Liver (tissue), 9 donors: ENCODE data around the gene PIMREG. TPM values are rescaled to one million over a fixed set of nuclear protein-coding genes. Genes with fewer than 3 reads are reported as not detected.

ENCODE experiments used
- DNase-seq: peaks from one replicate; pipeline ENCODE4 v3.0.0-alpha.2; 2017; ENCODE audit warnings: low spot score
- H3K27ac ChIP-seq, 2 donors: one replicate each; pipeline ENCODE4 v1.7.0; 2013; ENCODE audit warnings: inconsistent platforms in 2 of 2, low read length in 2 of 2, control low read depth in 1 of 2, low read depth in 1 of 2, mild to moderate bottlenecking in 1 of 2
- H3K27me3 ChIP-seq, 4 donors: one replicate each; pipeline versions ENCODE4 v1.6.1 to v1.7.0; 2013; ENCODE audit warnings: low read length in 3 of 4, inconsistent platforms in 1 of 4, mild to moderate bottlenecking in 1 of 4, moderate library complexity in 1 of 4; ENCODE audit not compliant: control insufficient read depth in 4 of 4, insufficient read depth in 4 of 4
- H3K36me3 ChIP-seq, 4 donors: one replicate each; pipeline versions ENCODE4 v1.6.1 to v1.7.0; 2013; ENCODE audit warnings: low read length in 3 of 4, mild to moderate bottlenecking in 3 of 4, low read depth in 1 of 4, moderate library complexity in 1 of 4; ENCODE audit not compliant: control insufficient read depth in 4 of 4, insufficient read depth in 3 of 4
- H3K4me1 ChIP-seq, 4 donors: one replicate each; pipeline versions ENCODE4 v1.6.1 to v1.7.0; 2013; ENCODE audit warnings: low read length in 3 of 4, mild to moderate bottlenecking in 3 of 4, moderate library complexity in 1 of 4; ENCODE audit not compliant: control insufficient read depth in 4 of 4, insufficient read depth in 4 of 4
- H3K4me3 ChIP-seq, 3 donors: one replicate each; pipeline versions ENCODE4 v1.6.1 to v1.7.0; 2013; ENCODE audit warnings: low read length in 3 of 3, control low read depth in 1 of 3, low read depth in 1 of 3, mild to moderate bottlenecking in 1 of 3
- H3K9ac ChIP-seq, 2 donors: one replicate each; pipeline ENCODE4 v1.7.0; 2013; ENCODE audit warnings: low read length in 2 of 2, mild to moderate bottlenecking in 2 of 2, moderate library complexity in 2 of 2, control low read depth in 1 of 2, low read depth in 1 of 2
- H3K9me3 ChIP-seq, 4 donors: one replicate each; pipeline versions ENCODE4 v1.6.1 to v1.7.0; 2013; ENCODE audit warnings: low read length in 3 of 4; ENCODE audit not compliant: control insufficient read depth in 4 of 4
- FOXA1 ChIP-seq: IDR thresholded peaks from 2 replicates; pipeline ENCODE4 v1.6.1; 2016; ENCODE audit warnings: antibody characterized with exemption
- FOXA2 ChIP-seq: IDR thresholded peaks from 2 replicates; pipeline ENCODE4 v1.6.1; 2016; ENCODE audit warnings: antibody characterized with exemption
- HNF4A ChIP-seq, 2 donors: conservative IDR thresholded peaks; 2 replicates each; pipeline ENCODE4 v1.6.1; 2016; ENCODE audit warnings: antibody characterized with exemption in 2 of 2, mild to moderate bottlenecking in 2 of 2
- HNF4G ChIP-seq: IDR thresholded peaks from 2 replicates; pipeline ENCODE4 v1.6.1; 2016; ENCODE audit warnings: antibody characterized with exemption
- JUND ChIP-seq, 2 donors: IDR thresholded peaks; 2 replicates each; pipeline ENCODE4 v1.6.1; 2016; ENCODE audit warnings: antibody characterized with exemption in 2 of 2
- NR2F2 ChIP-seq: IDR thresholded peaks from 2 replicates; pipeline ENCODE4 v1.6.1; 2016; ENCODE audit warnings: antibody characterized with exemption
- RXRA ChIP-seq, 2 donors: IDR thresholded peaks; 2 replicates each; pipeline ENCODE4 v1.6.1; 2017 to 2018; ENCODE audit warnings: antibody characterized with exemption in 2 of 2, mild to moderate bottlenecking in 1 of 2
- SP1 ChIP-seq: IDR thresholded peaks from 2 replicates; pipeline ENCODE4 v1.6.1; 2018; ENCODE audit warnings: antibody characterized with exemption, mild to moderate bottlenecking
- YY1 ChIP-seq: IDR thresholded peaks from 2 replicates; pipeline ENCODE4 v1.6.1; 2016; ENCODE audit warnings: antibody characterized with exemption, mild to moderate bottlenecking
- WGBS: extraction: QIAGEN DNeasy Blood & Tissue Kit; methylation state at CpG from one replicate; pipeline ENCODE4 v1.1.7; 2013; 5-methylcytosine and 5-hydroxymethylcytosine counted together
- polyA plus RNA-seq, 2 donors: library from polyadenylated mRNA; stranded (reverse) in 1 of 2; unstranded in 1 of 2; fragments of 200-250 nt in 1 of 2; fragments of >200 nt in 1 of 2; fragmentation: Nextera tagmentation in 1 of 2; extraction: Ambion mirVana in 1 of 2; gene quantifications; one replicate each; pipeline versions ENCODE4 v1.2.1 to v1.2.3, GENCODE V29; 2013 to 2015
- total RNA-seq, 2 donors: library from RNA; depleted of rRNA; stranded (reverse); fragments of >200 nt; gene quantifications; one replicate each; pipeline ENCODE4 v1.2.3, GENCODE V29; 2014
- TF ChIP-seq, protein P1 (sequence below): IDR thresholded peaks from 2 replicates; pipeline ENCODE4 v1.6.1; 2016; ENCODE audit warnings: antibody characterized with exemption
- TF ChIP-seq, protein P2 (sequence below): fragments of 150-350 bp; IDR thresholded peaks from 2 replicates; pipeline ENCODE4 v1.5.1; 2017; ENCODE audit warnings: improper control_type of control experiment, low read depth, low read length; ENCODE audit not compliant: missing input control
- TF ChIP-seq, protein P3 (sequence below): IDR thresholded peaks from 2 replicates; pipeline ENCODE4 v1.6.1; 2016; ENCODE audit warnings: antibody characterized with exemption, mild to moderate bottlenecking
- TF ChIP-seq, protein P4 (sequence below): IDR thresholded peaks from 2 replicates; pipeline ENCODE4 v1.6.1; 2016; ENCODE audit warnings: antibody characterized with exemption
- TF ChIP-seq, protein P5 (sequence below): IDR thresholded peaks from 2 replicates; pipeline ENCODE4 v1.6.1; 2016; ENCODE audit warnings: antibody characterized with exemption
- donor health status: healthy.
- donor health status: healthy.
- donor health status: healthy.
- donor health status: healthy.
- donor health status: healthy.

Gene PIMREG
- total and polyA plus RNA-seq, 4 donors, result 0.10 to 5.2 (median 0.75) TPM; not detected in 1

DNA sequence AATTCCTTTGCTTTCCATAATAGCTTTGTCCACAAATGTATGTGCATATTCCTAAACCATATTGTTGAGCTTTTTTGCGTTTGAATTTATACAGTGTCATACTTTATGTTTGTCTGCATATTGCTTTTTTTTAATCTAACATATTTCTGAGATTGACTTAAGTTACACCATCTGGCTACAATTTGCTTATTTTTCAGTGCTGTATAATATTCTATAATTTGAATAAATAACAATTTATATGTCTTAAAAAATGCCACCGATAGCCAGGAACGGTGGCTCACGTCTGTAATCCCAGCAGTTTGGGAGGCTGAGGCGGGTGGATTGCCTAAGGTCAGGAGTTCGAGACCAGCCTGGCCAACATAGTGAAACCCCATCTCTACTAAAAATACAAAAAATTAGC lies 1.5 kb upstream of the PIMREG start:
- Histone ChIP-seq H3K36me3 (no peaks in the 10 kb centered on the region), H3K9ac (no peak overlapping the region), H3K4me1 (peaks cover 4 to 12% (median 6%) of the 10 kb centered on the region in 4 donors), H3K27me3 (peaks cover 0 to 2% (median 0%) of the 10 kb centered on the region in 4 donors), H3K9me3 (no peaks in the 10 kb centered on the region), H3K4me3 (no peak overlapping the region), H3K27ac (no peak overlapping the region)
- no peak for DNase-seq
- WGBS, result 61% methylated on average over 6 of the region's 6 CpGs
- no peak for TF ChIP-seq FOXA2
- TF ChIP-seq, protein P1, sequence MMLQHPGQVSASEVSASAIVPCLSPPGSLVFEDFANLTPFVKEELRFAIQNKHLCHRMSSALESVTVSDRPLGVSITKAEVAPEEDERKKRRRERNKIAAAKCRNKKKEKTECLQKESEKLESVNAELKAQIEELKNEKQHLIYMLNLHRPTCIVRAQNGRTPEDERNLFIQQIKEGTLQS, result no peak
- TF ChIP-seq, protein P2, sequence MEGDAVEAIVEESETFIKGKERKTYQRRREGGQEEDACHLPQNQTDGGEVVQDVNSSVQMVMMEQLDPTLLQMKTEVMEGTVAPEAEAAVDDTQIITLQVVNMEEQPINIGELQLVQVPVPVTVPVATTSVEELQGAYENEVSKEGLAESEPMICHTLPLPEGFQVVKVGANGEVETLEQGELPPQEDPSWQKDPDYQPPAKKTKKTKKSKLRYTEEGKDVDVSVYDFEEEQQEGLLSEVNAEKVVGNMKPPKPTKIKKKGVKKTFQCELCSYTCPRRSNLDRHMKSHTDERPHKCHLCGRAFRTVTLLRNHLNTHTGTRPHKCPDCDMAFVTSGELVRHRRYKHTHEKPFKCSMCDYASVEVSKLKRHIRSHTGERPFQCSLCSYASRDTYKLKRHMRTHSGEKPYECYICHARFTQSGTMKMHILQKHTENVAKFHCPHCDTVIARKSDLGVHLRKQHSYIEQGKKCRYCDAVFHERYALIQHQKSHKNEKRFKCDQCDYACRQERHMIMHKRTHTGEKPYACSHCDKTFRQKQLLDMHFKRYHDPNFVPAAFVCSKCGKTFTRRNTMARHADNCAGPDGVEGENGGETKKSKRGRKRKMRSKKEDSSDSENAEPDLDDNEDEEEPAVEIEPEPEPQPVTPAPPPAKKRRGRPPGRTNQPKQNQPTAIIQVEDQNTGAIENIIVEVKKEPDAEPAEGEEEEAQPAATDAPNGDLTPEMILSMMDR, result no peak
- no peak for TF ChIP-seq YY1
- no peak for TF ChIP-seq SP1
- TF ChIP-seq, protein P3, sequence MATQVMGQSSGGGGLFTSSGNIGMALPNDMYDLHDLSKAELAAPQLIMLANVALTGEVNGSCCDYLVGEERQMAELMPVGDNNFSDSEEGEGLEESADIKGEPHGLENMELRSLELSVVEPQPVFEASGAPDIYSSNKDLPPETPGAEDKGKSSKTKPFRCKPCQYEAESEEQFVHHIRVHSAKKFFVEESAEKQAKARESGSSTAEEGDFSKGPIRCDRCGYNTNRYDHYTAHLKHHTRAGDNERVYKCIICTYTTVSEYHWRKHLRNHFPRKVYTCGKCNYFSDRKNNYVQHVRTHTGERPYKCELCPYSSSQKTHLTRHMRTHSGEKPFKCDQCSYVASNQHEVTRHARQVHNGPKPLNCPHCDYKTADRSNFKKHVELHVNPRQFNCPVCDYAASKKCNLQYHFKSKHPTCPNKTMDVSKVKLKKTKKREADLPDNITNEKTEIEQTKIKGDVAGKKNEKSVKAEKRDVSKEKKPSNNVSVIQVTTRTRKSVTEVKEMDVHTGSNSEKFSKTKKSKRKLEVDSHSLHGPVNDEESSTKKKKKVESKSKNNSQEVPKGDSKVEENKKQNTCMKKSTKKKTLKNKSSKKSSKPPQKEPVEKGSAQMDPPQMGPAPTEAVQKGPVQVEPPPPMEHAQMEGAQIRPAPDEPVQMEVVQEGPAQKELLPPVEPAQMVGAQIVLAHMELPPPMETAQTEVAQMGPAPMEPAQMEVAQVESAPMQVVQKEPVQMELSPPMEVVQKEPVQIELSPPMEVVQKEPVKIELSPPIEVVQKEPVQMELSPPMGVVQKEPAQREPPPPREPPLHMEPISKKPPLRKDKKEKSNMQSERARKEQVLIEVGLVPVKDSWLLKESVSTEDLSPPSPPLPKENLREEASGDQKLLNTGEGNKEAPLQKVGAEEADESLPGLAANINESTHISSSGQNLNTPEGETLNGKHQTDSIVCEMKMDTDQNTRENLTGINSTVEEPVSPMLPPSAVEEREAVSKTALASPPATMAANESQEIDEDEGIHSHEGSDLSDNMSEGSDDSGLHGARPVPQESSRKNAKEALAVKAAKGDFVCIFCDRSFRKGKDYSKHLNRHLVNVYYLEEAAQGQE, result no peak
- no peak for TF ChIP-seq FOXA1
- TF ChIP-seq JUND (IDR thresholded peaks at IDR 0.05), result no peak
- no peak for TF ChIP-seq RXRA (IDR thresholded peaks at IDR 0.05)
- TF ChIP-seq NR2F2, result no peak
- TF ChIP-seq, protein P4, sequence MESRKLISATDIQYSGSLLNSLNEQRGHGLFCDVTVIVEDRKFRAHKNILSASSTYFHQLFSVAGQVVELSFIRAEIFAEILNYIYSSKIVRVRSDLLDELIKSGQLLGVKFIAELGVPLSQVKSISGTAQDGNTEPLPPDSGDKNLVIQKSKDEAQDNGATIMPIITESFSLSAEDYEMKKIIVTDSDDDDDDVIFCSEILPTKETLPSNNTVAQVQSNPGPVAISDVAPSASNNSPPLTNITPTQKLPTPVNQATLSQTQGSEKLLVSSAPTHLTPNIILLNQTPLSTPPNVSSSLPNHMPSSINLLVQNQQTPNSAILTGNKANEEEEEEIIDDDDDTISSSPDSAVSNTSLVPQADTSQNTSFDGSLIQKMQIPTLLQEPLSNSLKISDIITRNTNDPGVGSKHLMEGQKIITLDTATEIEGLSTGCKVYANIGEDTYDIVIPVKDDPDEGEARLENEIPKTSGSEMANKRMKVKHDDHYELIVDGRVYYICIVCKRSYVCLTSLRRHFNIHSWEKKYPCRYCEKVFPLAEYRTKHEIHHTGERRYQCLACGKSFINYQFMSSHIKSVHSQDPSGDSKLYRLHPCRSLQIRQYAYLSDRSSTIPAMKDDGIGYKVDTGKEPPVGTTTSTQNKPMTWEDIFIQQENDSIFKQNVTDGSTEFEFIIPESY, result no peak
- TF ChIP-seq, protein P5, sequence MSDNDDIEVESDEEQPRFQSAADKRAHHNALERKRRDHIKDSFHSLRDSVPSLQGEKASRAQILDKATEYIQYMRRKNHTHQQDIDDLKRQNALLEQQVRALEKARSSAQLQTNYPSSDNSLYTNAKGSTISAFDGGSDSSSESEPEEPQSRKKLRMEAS, result no peak

DNA sequence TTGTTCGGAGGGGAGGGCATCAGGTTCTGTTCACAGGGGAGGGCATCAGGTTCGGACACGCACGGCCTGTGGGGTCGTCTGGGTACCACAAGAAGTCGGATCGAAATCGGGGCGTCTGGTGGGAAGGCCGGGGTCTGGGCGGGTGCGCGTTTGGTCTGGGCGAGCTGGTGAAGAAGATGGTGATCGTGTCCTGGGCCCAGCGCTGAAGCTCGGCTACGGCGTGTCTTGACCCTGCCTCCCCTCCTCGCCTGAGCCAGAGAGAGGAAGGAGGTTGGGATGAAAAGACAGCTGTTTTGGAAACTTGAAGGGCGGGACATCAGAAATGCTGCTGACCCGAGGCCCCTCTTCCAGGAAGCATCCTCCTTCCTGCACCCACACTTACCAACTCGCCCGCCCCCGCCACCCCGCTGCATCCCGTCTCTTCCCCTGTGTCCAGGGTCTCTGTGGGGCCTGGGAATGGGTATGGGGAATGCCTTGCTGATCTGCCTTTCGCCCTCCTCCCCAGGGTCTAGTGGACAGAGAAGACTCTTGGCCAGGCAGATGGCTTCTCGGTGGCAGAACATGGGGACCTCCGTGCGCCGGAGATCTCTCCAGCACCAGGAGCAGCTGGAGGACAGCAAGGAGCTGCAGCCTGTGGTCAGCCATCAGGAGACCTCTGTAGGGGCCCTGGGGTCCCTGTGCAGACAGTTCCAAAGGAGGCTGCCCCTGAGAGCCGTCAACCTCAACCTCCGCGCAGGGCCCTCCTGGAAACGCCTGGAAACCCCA lies 498 bp downstream of the PIMREG start:
- Histone ChIP-seq H3K9ac (no peak overlapping the region), H3K36me3 (no peaks in the 10 kb centered on the region), H3K27ac (no peak overlapping the region), H3K4me3 (peak overlapping the region in 2 of 3 donors; percentile 47 to 50), H3K4me1 (peaks cover 4 to 12% (median 6%) of the 10 kb centered on the region in 4 donors), H3K9me3 (no peaks in the 10 kb centered on the region), H3K27me3 (peaks cover 0 to 2% (median 0%) of the 10 kb centered on the region in 4 donors)
- 35% methylated on average over 36 of the region's 36 CpGs for WGBS
- DNase-seq, result no peak
- TF ChIP-seq HNF4A (conservative IDR thresholded peaks at IDR 0.05) (no peak), RXRA (IDR thresholded peaks at IDR 0.05) (no peak), HNF4G (no peak), SP1 (no peak), JUND (IDR thresholded peaks at IDR 0.05) (no peak)
- TF ChIP-seq, protein P1, result no peak
